ENCODE data around the gene CAPNS1. TPM values are rescaled to one million over a fixed set of nuclear protein-coding genes. Genes with fewer than 3 reads are reported as not detected.

CAPNS1 gene
- total and polyA plus RNA-seq, 9 of the 15 experiments (the other 6 are each of a cell fraction or from before 2014, with no cell fraction given): 77.9 to 576 (median 258) TPM

GRCh38 chr19:36139473-36140303 is at the start of gene CAPNS1 (continued):
- TF ChIP-seq, protein P1, sequence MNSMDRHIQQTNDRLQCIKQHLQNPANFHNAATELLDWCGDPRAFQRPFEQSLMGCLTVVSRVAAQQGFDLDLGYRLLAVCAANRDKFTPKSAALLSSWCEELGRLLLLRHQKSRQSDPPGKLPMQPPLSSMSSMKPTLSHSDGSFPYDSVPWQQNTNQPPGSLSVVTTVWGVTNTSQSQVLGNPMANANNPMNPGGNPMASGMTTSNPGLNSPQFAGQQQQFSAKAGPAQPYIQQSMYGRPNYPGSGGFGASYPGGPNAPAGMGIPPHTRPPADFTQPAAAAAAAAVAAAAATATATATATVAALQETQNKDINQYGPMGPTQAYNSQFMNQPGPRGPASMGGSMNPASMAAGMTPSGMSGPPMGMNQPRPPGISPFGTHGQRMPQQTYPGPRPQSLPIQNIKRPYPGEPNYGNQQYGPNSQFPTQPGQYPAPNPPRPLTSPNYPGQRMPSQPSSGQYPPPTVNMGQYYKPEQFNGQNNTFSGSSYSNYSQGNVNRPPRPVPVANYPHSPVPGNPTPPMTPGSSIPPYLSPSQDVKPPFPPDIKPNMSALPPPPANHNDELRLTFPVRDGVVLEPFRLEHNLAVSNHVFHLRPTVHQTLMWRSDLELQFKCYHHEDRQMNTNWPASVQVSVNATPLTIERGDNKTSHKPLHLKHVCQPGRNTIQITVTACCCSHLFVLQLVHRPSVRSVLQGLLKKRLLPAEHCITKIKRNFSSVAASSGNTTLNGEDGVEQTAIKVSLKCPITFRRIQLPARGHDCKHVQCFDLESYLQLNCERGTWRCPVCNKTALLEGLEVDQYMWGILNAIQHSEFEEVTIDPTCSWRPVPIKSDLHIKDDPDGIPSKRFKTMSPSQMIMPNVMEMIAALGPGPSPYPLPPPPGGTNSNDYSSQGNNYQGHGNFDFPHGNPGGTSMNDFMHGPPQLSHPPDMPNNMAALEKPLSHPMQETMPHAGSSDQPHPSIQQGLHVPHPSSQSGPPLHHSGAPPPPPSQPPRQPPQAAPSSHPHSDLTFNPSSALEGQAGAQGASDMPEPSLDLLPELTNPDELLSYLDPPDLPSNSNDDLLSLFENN (IDR thresholded peaks at IDR 0.05; ENCODE audit: low read depth in 2 of 2, low read length in 2 of 2): peak in 1 of 2 experiments; percentile 27; a peak in 1 of 4 replicates
- TF ChIP-seq GATAD2B (IDR thresholded peaks at IDR 0.05; ENCODE audit: borderline replicate concordance) (peak; percentile 80), MAFF (IDR thresholded peaks at IDR 0.05; ENCODE audit: low read length) (no peak), CREM (IDR thresholded peaks at IDR 0.05; ENCODE audit: low read depth) (peak; percentile 81), FOXO4 (CRISPR knock-in tag; IDR thresholded peaks at IDR 0.05) (no peak), ZNF175 (CRISPR knock-in tag; IDR thresholded peaks at IDR 0.05; ENCODE audit: low read depth) (no peak; the same call in 1 of the 2 replicates), SNRNP70 (optimal IDR thresholded peaks at IDR 0.05; ENCODE audit: low read depth, low read length) (no peak), ZNF23 (CRISPR knock-in tag; IDR thresholded peaks at IDR 0.05) (no peak), PRMT5 (CRISPR knock-in tag; IDR thresholded peaks at IDR 0.05) (no peak), COPS2 (conservative IDR thresholded peaks at IDR 0.05) (no peak), ZNF830 (CRISPR knock-in tag; IDR thresholded peaks at IDR 0.05) (no peak; the same call in 1 of the 2 replicates), CBX1 (IDR thresholded peaks at IDR 0.05; ENCODE audit: low read depth) (peak; percentile 87), HBP1 (CRISPR knock-in tag; IDR thresholded peaks at IDR 0.05) (no peak), HLTF (IDR thresholded peaks at IDR 0.05) (no peak), ZNF75A (CRISPR knock-in tag; IDR thresholded peaks at IDR 0.05) (no peak)
- TF ChIP-seq, protein P2, sequence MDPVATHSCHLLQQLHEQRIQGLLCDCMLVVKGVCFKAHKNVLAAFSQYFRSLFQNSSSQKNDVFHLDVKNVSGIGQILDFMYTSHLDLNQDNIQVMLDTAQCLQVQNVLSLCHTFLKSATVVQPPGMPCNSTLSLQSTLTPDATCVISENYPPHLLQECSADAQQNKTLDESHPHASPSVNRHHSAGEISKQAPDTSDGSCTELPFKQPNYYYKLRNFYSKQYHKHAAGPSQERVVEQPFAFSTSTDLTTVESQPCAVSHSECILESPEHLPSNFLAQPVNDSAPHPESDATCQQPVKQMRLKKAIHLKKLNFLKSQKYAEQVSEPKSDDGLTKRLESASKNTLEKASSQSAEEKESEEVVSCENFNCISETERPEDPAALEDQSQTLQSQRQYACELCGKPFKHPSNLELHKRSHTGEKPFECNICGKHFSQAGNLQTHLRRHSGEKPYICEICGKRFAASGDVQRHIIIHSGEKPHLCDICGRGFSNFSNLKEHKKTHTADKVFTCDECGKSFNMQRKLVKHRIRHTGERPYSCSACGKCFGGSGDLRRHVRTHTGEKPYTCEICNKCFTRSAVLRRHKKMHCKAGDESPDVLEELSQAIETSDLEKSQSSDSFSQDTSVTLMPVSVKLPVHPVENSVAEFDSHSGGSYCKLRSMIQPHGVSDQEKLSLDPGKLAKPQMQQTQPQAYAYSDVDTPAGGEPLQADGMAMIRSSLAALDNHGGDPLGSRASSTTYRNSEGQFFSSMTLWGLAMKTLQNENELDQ (CRISPR knock-in tag; IDR thresholded peaks at IDR 0.05; ENCODE audit: borderline replicate concordance): no peak
- TF ChIP-seq, protein P3, sequence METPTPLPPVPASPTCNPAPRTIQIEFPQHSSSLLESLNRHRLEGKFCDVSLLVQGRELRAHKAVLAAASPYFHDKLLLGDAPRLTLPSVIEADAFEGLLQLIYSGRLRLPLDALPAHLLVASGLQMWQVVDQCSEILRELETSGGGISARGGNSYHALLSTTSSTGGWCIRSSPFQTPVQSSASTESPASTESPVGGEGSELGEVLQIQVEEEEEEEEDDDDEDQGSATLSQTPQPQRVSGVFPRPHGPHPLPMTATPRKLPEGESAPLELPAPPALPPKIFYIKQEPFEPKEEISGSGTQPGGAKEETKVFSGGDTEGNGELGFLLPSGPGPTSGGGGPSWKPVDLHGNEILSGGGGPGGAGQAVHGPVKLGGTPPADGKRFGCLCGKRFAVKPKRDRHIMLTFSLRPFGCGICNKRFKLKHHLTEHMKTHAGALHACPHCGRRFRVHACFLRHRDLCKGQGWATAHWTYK (CRISPR knock-in tag; IDR thresholded peaks at IDR 0.05): peak; percentile 80; the same call in 1 of the 2 replicates

Data from K562 (cell line).